ENCODE results near the gene NCMAP.

DNA sequence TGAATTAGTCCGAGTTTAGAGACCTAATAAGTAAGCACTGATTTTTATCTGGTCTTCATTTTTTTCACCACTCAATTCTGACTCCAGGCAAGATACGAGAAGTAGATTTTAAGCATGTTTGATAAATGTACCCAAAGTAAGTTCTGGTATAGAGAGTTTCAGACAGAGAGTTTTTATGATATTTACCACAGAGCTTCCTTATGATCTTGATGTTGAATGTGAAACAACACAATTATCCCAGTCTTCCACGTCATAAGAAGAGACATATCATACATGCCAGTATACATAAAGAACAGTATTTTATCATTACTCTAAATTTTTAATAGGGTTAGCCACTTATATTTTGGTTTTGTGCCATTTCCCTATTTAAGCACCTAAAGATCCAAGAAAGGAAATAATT is 7.8 kb upstream of the NCMAP start:
- TF ChIP-seq, protein P1, sequence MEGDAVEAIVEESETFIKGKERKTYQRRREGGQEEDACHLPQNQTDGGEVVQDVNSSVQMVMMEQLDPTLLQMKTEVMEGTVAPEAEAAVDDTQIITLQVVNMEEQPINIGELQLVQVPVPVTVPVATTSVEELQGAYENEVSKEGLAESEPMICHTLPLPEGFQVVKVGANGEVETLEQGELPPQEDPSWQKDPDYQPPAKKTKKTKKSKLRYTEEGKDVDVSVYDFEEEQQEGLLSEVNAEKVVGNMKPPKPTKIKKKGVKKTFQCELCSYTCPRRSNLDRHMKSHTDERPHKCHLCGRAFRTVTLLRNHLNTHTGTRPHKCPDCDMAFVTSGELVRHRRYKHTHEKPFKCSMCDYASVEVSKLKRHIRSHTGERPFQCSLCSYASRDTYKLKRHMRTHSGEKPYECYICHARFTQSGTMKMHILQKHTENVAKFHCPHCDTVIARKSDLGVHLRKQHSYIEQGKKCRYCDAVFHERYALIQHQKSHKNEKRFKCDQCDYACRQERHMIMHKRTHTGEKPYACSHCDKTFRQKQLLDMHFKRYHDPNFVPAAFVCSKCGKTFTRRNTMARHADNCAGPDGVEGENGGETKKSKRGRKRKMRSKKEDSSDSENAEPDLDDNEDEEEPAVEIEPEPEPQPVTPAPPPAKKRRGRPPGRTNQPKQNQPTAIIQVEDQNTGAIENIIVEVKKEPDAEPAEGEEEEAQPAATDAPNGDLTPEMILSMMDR (IDR thresholded peaks at IDR 0.05): no peak
- no peak for TF ChIP-seq POLR2A (IDR thresholded peaks at IDR 0.05)
